Stomach (tissue), 9 donors: Measurements from ENCODE around the gene CABLES2. TPM values are rescaled to one million over a fixed set of nuclear protein-coding genes. Genes with fewer than 3 reads are reported as not detected.

Source experiments
- DNase-seq, 2 donors: peaks; one replicate each; pipeline versions ENCODE4 v3.0.0 to v3.0.0-alpha.2; 2013 to 2019
- H3K27ac ChIP-seq, 5 donors: fragments of 200-600 bp in 4 of 5; sonication (generic) in 4 of 5; one replicate each; pipeline ENCODE4 v1.5.1; 2013 to 2019; ENCODE audit warnings: mild to moderate bottlenecking in 1 of 5, moderate library complexity in 1 of 5
- H3K27me3 ChIP-seq, 3 donors: fragments of 200-600 bp; sonication (generic); one replicate each; pipeline ENCODE4 v1.5.1; 2017 to 2019; ENCODE audit warnings: mixed run types in 1 of 3
- H3K36me3 ChIP-seq, 4 donors: fragments of 200-600 bp; sonication (generic); 1 replicate in 3 of 4; 2 replicates in 1 of 4; pipeline ENCODE4 v1.5.1; 2016 to 2019
- H3K4me1 ChIP-seq, 4 donors: fragments of 200-600 bp; sonication (generic); one replicate each; pipeline ENCODE4 v1.5.1; 2016 to 2019
- H3K4me3 ChIP-seq, 4 donors: fragments of 200-600 bp; sonication (generic) in 3 of 4; one replicate each; pipeline ENCODE4 v1.5.1; 2016 to 2019; ENCODE audit warnings: mild to moderate bottlenecking in 1 of 4
- H3K9me3 ChIP-seq, 4 donors: fragments of 200-600 bp; sonication (generic); one replicate each; pipeline ENCODE4 v1.5.1; 2016 to 2019
- CTCF ChIP-seq, 7 experiments: fragments of 450-650 bp in 4 of 7; fragments of 200-600 bp in 3 of 7; sonication (generic) in 3 of 7; IDR thresholded peaks; one replicate each; pipeline ENCODE4 v1.5.1; 2016 to 2019; ENCODE audit warnings: antibody characterized with exemption in 7 of 7, control low read depth in 2 of 7, mild to moderate bottlenecking in 1 of 7
- EP300 ChIP-seq: sonication (generic); formaldehyde crosslinking; IDR thresholded peaks from one replicate; pipeline ENCODE4 v1.6.1; 2017; ENCODE audit warnings: antibody characterized with exemption
- POLR2A ChIP-seq, 4 donors: fragments of 450-650 bp; IDR thresholded peaks; one replicate each; pipeline ENCODE4 v1.6.1; 2016; ENCODE audit warnings: antibody characterized with exemption in 4 of 4, control low read depth in 2 of 4, mild to moderate bottlenecking in 1 of 4, moderate library complexity in 1 of 4
- POLR2AphosphoS5 ChIP-seq, 3 donors: sonication (generic); formaldehyde crosslinking; IDR thresholded peaks; one replicate each; pipeline ENCODE4 v1.6.1; 2016; ENCODE audit warnings: antibody characterized with exemption in 3 of 3
- WGBS, 5 donors: extraction: QIAGEN DNeasy Blood & Tissue Kit in 3 of 5; methylation state at CpG; one replicate each; pipeline versions ENCODE4 v1.1.5 to v1.1.7; 2013 to 2018; 5-methylcytosine and 5-hydroxymethylcytosine counted together
- intact Hi-C: fragments of 100-400 bp; cut with DNase I; formaldehyde crosslinking; loops from one replicate; pipeline ENCODE4 v1.15.1; 2023; ENCODE audit warnings: low total_unique reads
- polyA plus RNA-seq, 3 donors: library from polyadenylated mRNA; stranded (reverse); fragments of 200-250 nt; gene quantifications; one replicate each; pipeline ENCODE4 v1.2.3, GENCODE V29; 2013
- total RNA-seq, 5 donors: library from RNA; depleted of rRNA; stranded (reverse); fragments of >200 nt; gene quantifications; one replicate each; pipeline versions ENCODE4 v1.1.0 to v1.2.3, GENCODE V29; 2014 to 2016
- donor health status: healthy with polysubstance abuse.
- donor health status: Bipolar disorder and iron deficiency.
- donor health status: healthy.

The CABLES2 gene
- total and polyA plus RNA-seq, 8 donors = 0.55 to 7.8 (median 1.9) TPM

GRCh38 chr20:62367633-62368391 lies 39.3 kb downstream of the CABLES2 start:
- H3K36me3 ChIP-seq = no peaks in the 10 kb centered on the region
- no peaks in the 10 kb centered on the region for H3K9me3 ChIP-seq
- H3K27me3 ChIP-seq = peaks cover 0 to 54% (median 20%) of the 10 kb centered on the region in 3 donors
- H3K4me1 ChIP-seq = peaks cover 74 to 94% (median 87%) of the 10 kb centered on the region in 4 donors
- H3K4me3 ChIP-seq = peak overlapping the region; percentile 67 to 90 (median 77)
- DNase-seq = peak; percentile 60 to 77
- 1 to 8% (median 5%) methylated on average over 14 to 37 of the region's 37 CpGs for WGBS, 5 donors
- intact Hi-C loops = no loop called here
- TF ChIP-seq CTCF (IDR thresholded peaks at IDR 0.05) (no peak), POLR2AphosphoS5 (IDR thresholded peaks at IDR 0.05) (no peak), EP300 (no peak), POLR2A (IDR thresholded peaks at IDR 0.05) (no peak)
- H3K27ac ChIP-seq = peak overlapping the region; percentile 60 to 92 (median 89)

- Histone ChIP-seq H3K36me3 (peaks cover 0 to 3% (median 1%) of the 10 kb centered on the region in 4 donors), H3K9me3 (no peaks in the 10 kb centered on the region), H3K4me3 (peak within 1 kb of the TSS; percentile 67 to 90 (median 77)), H3K4me1 (peaks cover 81 to 96% (median 93%) of the 10 kb centered on the region in 4 donors), H3K27ac (peak within 1 kb of the TSS; percentile 75 to 92 (median 89)), H3K27me3 (peaks cover 0 to 54% (median 20%) of the 10 kb centered on the region in 3 donors)
- peak; percentile 72 to 88 for DNase-seq
- 0 to 10% (median 1%) methylated on average over 2 to 65 of the region's 70 CpGs for WGBS, 5 donors
- intact Hi-C loops = no loop called here
- TF ChIP-seq POLR2A (IDR thresholded peaks at IDR 0.05) (no peak), POLR2AphosphoS5 (IDR thresholded peaks at IDR 0.05) (peak in 2 of 3 donors; percentile 23 to 35), EP300 (no peak), CTCF (IDR thresholded peaks at IDR 0.05) (no peak)
These were observed 39.9 kb downstream of the CABLES2 start, which contains the start of gene LAMA5 for GRCh38 chr20:62367136-62367632. Gene LAMA5 (minus strand): TSS chr20:62367312. CDS start chr20:62367245, 67 bp downstream.

DNA sequence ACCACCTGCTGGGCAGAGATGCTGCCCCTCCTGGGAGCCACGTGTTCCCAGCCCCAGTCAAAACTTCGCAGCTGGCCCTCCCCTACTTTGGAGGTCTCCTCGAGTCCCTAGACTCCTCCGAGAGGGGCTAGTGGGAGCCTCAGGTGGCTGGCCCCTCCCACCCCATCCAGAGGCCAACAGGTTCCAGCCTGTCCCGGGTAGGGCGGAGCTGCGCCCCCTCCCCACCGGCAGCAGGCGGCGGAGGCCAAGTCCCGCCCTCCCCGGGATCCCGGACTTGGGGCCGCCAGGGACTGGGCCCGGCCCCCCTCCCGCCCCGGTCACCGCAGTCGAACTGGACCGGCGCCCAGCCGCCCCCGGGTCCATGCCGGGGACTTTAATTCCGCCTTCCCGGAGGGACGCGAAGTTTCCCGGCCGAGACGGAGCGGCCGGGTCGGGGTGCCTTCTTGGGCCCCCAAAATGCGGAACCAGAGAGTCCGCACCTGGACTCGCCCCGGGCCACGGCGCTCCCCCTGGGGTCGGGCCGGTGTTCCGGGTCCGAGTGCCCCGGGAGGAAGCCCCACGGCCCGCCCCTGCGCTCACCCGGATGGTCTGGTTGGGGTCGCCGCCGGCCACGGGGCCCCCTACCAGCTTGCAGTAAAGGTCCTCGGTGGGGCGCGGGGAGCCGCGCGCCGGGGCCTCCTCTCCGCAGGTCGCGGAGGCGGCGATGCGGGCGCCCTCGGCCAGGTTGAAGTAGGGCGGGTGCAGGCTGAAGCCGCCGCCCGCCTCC lies 40.5 kb downstream of the CABLES2 start:
- intact Hi-C loops = no loop called here
- Histone ChIP-seq H3K27ac (peak overlapping the region; percentile 75 to 92 (median 89)), H3K36me3 (peaks cover 0 to 10% (median 4%) of the 10 kb centered on the region in 4 donors), H3K4me3 (peak overlapping the region; percentile 67 to 90 (median 77)), H3K4me1 (peaks cover 87 to 97% (median 96%) of the 10 kb centered on the region in 4 donors), H3K27me3 (peaks cover 0 to 54% (median 20%) of the 10 kb centered on the region in 3 donors), H3K9me3 (no peaks in the 10 kb centered on the region)
- WGBS, 5 donors = 0 to 10% (median 1%) methylated on average over 6 to 72 of the region's 72 CpGs
- peak in 1 of 2 donors; percentile 91 for DNase-seq
- no peak for TF ChIP-seq EP300
- no peak for TF ChIP-seq POLR2A (IDR thresholded peaks at IDR 0.05)
- TF ChIP-seq POLR2AphosphoS5 (IDR thresholded peaks at IDR 0.05) = no peak
- no peak for TF ChIP-seq CTCF (IDR thresholded peaks at IDR 0.05)

GRCh38 chr20:62365814-62366369 lies 41.2 kb downstream of the CABLES2 start:
- intact Hi-C loops = no loop called here
- Histone ChIP-seq H3K27ac (peak overlapping the region; percentile 75 to 92 (median 89)), H3K4me3 (peak overlapping the region; percentile 67 to 90 (median 77)), H3K9me3 (no peaks in the 10 kb centered on the region), H3K36me3 (peaks cover 0 to 14% (median 4%) of the 10 kb centered on the region in 4 donors), H3K4me1 (peaks cover 92 to 97% (median 96%) of the 10 kb centered on the region in 4 donors), H3K27me3 (peaks cover 0 to 50% (median 20%) of the 10 kb centered on the region in 3 donors)
- TF ChIP-seq POLR2AphosphoS5 (IDR thresholded peaks at IDR 0.05) (no peak), POLR2A (IDR thresholded peaks at IDR 0.05) (no peak), EP300 (no peak), CTCF (IDR thresholded peaks at IDR 0.05) (no peak)
- WGBS, 5 donors = 10 to 21% (median 17%) methylated on average over 5 to 10 of the region's 10 CpGs
- peak in 1 of 2 donors; percentile 89 for DNase-seq
